Lower lobe of right lung (tissue), 2 donors: ENCODE results near the gene TADA2A. TPM values are rescaled to one million over a fixed set of nuclear protein-coding genes. Genes with fewer than 3 reads are reported as not detected.
"Not testable (repeated sequence)": the region's sequence is repeated elsewhere in the genome, so short reads cannot be mapped to it uniquely, and the experiment has no call there.

Experiments
- ATAC-seq, 2 donors: fragments of 200-7000 bp; cut with Tn5 transposase; one replicate each; pipeline ENCODE4 v1.9.1; 2020 to 2022; ENCODE audit warnings: mild to moderate bottlenecking in 2 of 2, moderate library complexity in 2 of 2
- DNase-seq: peaks from one replicate; pipeline ENCODE4 v3.0.0-alpha.2; 2020
- H3K27ac ChIP-seq: fragments of 200-600 bp; one replicate; pipeline ENCODE4 v1.8.0; 2022
- H3K27me3 ChIP-seq: fragments of 200-600 bp; one replicate; pipeline ENCODE4 v1.8.0; 2022; ENCODE audit warnings: low read depth
- H3K36me3 ChIP-seq: fragments of 200-600 bp; one replicate; pipeline ENCODE4 v1.8.0; 2022; ENCODE audit warnings: mild to moderate bottlenecking
- H3K4me1 ChIP-seq: fragments of 200-600 bp; one replicate; pipeline ENCODE4 v1.8.0; 2022
- H3K4me3 ChIP-seq: fragments of 200-600 bp; one replicate; pipeline ENCODE4 v1.8.0; 2022; ENCODE audit warnings: mild to moderate bottlenecking
- H3K9me3 ChIP-seq: fragments of 200-600 bp; one replicate; pipeline ENCODE4 v1.8.0; 2022
- intact Hi-C: fragments of 100-400 bp; cut with DNase I; formaldehyde crosslinking; loops from one replicate; pipeline ENCODE4 v1.11.0; 2022
- total RNA-seq: library from RNA; stranded (reverse); fragmentation: NEBNext Ultra II Directional; extraction: Animal tissue kit (Norgen Biotek cat#: 25700); gene quantifications from one replicate; pipeline ENCODE4 v1.2.1, GENCODE V29; 2021
- TF ChIP-seq, protein P1 (sequence below): fragments of 200-600 bp; IDR thresholded peaks from one replicate; pipeline ENCODE4 v1.8.0; 2022; ENCODE audit warnings: antibody characterized with exemption, mild to moderate bottlenecking
- donor health status: DM: no; HTN: yes; CAD: no; lungs with severe emphysema.

Gene TADA2A
- total RNA-seq, 1 donor from 2014 or later: 20.5 TPM

- no peaks in the 10 kb centered on the region for H3K4me1 ChIP-seq
- no peaks in the 10 kb centered on the region for H3K9me3 ChIP-seq
- no peaks in the 10 kb centered on the region for H3K27me3 ChIP-seq
- H3K27ac ChIP-seq: no peak overlapping the region
- TF ChIP-seq, protein P1, sequence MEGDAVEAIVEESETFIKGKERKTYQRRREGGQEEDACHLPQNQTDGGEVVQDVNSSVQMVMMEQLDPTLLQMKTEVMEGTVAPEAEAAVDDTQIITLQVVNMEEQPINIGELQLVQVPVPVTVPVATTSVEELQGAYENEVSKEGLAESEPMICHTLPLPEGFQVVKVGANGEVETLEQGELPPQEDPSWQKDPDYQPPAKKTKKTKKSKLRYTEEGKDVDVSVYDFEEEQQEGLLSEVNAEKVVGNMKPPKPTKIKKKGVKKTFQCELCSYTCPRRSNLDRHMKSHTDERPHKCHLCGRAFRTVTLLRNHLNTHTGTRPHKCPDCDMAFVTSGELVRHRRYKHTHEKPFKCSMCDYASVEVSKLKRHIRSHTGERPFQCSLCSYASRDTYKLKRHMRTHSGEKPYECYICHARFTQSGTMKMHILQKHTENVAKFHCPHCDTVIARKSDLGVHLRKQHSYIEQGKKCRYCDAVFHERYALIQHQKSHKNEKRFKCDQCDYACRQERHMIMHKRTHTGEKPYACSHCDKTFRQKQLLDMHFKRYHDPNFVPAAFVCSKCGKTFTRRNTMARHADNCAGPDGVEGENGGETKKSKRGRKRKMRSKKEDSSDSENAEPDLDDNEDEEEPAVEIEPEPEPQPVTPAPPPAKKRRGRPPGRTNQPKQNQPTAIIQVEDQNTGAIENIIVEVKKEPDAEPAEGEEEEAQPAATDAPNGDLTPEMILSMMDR: peak; percentile 25
- peak; percentile 12 to 53 for ATAC-seq
- H3K4me3 ChIP-seq: no peak overlapping the region
- intact Hi-C loops: no loop called here
- DNase-seq: no peak
- H3K36me3 ChIP-seq: no peaks in the 10 kb centered on the region
These were observed 100.0 kb downstream of the TADA2A start for GRCh38 chr17:37506678-37507077.

- intact Hi-C loops: no loop called here
- no peak for ATAC-seq
- TF ChIP-seq, protein P1: no peak
- H3K27me3 ChIP-seq: no peaks in the 10 kb centered on the region
- no peaks in the 10 kb centered on the region for H3K9me3 ChIP-seq
- H3K4me1 ChIP-seq: no peaks in the 10 kb centered on the region
- H3K4me3 ChIP-seq: no peak overlapping the region
- DNase-seq: no peak
- H3K27ac ChIP-seq: no peak overlapping the region
- peaks cover 2% of the 10 kb centered on the region for H3K36me3 ChIP-seq
These were observed 100.4 kb downstream of the TADA2A start for GRCh38 chr17:37507111-37507510.

DNA sequence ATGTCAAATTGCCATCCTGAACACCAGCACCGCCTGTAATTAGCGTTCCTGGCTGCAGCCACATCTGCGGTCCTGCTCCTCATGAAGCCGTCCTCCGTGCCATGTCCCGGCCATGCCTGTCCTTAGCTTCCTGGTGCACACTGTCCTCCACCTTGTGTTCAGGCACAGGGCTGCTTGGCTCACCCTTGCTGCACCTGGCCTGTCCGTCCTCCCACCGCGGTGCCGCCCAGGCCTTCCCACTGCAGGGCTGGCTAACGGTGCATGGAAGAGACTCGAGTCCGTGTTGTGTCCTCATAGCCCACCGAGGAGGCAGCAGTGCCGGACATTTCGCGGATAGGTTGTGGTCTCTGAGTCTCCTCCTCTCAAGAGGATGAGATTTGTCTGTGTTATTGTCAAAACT is 103.4 kb downstream of the TADA2A start:
- TF ChIP-seq, protein P1: no peak
- H3K9me3 ChIP-seq: no peaks in the 10 kb centered on the region
- no peak for DNase-seq
- intact Hi-C loops: no loop called here
- no peak overlapping the region for H3K4me3 ChIP-seq
- no peaks in the 10 kb centered on the region for H3K4me1 ChIP-seq
- no peaks in the 10 kb centered on the region for H3K27me3 ChIP-seq
- no peak overlapping the region for H3K27ac ChIP-seq
- H3K36me3 ChIP-seq: peaks cover 29% of the 10 kb centered on the region
- ATAC-seq: no peak

DNA sequence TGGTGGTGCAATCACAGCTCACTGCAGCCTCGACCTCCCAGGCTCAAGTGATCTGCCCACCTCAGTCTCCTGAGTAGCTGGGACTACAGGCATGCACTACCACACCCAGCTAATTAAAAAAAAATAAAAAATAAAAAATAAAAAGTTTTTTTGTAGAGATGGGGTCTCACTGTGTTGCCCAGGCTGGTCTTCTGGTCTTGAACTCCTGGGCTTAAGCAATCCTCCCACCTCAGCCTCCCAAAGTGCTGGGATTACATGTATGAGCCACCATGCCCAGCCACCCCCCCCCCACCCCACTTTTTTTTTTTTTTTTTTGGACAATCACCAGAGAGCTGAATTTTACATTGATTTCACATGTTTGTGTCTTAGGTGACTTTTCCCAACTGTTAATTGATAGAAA is 105.0 kb downstream of the TADA2A start:
- H3K27me3 ChIP-seq, H3K27ac ChIP-seq, H3K9me3 ChIP-seq, H3K4me1 ChIP-seq, ATAC-seq, DNase-seq, intact Hi-C loops, H3K4me3 ChIP-seq: not testable (repeated sequence)
- H3K36me3 ChIP-seq: peaks cover 43% of the 10 kb centered on the region

- peaks cover 52% of the 10 kb centered on the region for H3K36me3 ChIP-seq
- no peak for DNase-seq
These were observed 105.9 kb downstream of the TADA2A start for GRCh38 chr17:37512442-37513068.

DNA sequence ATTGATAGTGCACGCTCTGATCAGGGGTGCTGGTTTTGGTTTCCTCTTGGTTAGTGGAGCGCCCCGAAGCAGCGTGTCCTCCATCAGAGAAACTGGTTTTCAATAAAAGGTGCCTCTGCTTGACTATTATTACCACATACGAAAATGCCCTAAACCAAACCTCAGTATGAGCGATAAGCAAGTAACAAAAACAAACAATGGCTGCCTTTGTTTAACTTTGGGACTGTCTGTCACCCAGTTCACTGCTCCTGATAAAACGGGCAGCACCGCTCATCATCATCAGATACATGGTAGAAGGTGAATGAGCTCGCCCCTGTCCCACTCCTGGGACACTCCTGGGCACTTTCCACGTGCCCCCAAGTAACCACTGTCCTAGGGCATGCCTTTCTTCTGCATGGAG is 107.0 kb downstream of the TADA2A start:
- no peaks in the 10 kb centered on the region for H3K4me1 ChIP-seq
- no peaks in the 10 kb centered on the region for H3K9me3 ChIP-seq
- H3K4me3 ChIP-seq: no peak overlapping the region
- no peak for DNase-seq
- no peak for ATAC-seq
- H3K36me3 ChIP-seq: peaks cover 63% of the 10 kb centered on the region
- TF ChIP-seq, protein P1: no peak
- no peaks in the 10 kb centered on the region for H3K27me3 ChIP-seq
- intact Hi-C loops: no loop called here
- H3K27ac ChIP-seq: no peak overlapping the region

More at GRCh38 chr17:37512442-37513068, 105.9 kb downstream of the TADA2A start:
- intact Hi-C loops: no loop called here
- Histone ChIP-seq H3K4me1 (no peaks in the 10 kb centered on the region), H3K4me3 (no peak overlapping the region), H3K27ac (no peak overlapping the region), H3K27me3 (no peaks in the 10 kb centered on the region), H3K9me3 (no peaks in the 10 kb centered on the region)
- TF ChIP-seq, protein P1: no peak
- ATAC-seq: no peak
